ENCODE results near the gene AQP12B.

AQP12B gene

DNA sequence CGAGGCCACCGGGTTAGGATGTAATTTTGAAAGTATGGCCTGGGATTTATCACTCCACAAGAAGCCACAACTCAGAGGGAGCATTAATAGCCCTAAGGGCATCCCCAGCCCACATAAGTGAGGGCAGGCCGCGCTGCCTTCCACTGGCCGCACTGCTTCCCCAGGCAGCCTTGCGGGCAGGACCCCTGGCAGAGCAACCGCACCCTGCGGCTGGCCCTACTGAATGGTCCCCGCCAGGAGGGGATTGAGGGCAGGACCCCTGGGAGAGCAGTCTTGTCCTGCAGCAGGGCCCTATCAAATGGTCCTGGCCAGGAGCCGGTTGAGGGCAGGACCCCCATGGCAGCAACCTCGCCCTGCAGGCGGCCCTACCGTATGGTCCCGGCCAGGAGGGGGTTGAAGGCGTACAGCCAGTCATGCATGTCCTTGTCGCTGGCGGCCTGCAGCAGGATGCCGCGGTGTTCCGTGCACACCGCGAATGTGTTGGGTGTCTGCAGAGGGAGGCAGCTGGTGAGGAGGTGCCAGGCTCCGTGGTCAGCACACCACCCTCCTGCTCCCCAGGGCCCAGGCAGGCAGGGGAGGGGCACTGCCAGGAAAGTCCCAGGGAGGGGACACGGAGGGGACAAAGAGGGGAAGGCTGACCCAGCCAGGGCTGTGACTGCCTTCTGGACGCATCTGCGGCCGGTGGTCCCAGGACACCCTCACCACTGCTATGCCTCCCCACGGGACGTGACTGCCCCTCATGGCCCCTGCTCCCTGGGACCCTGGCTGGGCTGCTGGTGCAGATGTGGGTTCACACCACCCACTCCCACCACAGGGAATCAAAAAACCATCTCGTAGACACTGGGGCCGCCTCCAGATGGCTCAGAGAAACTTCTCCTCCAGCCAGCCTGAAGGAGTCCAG is 35.2 kb upstream of the AQP12B start:
- no peak for ATAC-seq

DNA sequence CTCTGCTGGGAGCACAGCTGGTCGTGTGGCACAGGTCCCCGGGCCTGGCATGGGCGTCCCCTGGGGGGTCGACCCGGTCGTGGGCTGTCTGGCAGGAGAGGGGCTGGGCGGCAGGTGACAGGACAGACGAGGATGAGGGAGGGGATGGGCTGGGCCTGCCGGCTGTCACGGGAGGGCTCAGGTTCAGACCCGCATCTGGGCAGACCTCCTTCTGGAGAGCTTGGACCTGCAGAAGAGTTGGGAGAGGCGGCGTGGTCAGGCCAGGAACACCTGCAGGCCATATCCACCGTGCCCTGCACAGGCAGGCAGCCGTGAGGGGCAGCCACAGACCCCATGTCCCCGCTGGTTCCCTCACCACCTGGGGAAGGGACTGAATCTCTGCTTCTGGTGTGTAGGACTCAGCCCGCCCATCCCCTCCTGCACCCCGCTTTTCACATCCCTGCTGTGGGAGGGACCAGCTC is 34.5 kb upstream of the AQP12B start:
- no peak for ATAC-seq

DNA sequence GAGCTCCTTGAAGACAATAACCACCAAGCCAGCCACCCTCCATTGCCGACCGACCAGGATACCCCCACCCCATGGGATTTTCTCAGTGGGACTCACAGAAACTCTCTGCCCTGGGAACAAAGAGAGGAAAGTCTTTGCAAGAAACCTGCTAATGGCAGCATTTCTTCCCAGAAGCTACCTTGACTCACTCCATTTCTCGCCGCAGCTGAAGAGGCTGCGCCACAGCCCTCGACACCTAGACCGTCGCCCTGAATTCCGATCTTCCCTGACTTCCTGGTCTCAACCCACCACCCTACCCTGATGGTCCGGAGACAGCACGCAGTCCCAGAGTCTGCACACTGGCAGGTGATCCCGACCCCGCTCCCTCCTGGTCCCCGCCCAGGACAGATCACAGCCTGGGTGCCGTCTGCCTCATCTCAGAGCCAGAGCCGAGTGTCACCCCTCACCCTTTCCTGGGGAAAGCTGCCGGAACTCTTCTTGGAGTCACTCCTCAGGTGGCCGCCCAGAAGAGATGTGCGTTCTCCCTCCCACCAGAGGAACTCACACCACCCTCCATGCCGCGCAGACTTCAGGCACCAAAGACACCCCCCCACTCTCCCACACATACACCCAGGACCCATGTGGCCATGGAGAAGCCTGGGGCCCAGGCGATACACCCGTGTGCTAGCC is 33.6 kb upstream of the AQP12B start:
- ATAC-seq, result no peak

DNA sequence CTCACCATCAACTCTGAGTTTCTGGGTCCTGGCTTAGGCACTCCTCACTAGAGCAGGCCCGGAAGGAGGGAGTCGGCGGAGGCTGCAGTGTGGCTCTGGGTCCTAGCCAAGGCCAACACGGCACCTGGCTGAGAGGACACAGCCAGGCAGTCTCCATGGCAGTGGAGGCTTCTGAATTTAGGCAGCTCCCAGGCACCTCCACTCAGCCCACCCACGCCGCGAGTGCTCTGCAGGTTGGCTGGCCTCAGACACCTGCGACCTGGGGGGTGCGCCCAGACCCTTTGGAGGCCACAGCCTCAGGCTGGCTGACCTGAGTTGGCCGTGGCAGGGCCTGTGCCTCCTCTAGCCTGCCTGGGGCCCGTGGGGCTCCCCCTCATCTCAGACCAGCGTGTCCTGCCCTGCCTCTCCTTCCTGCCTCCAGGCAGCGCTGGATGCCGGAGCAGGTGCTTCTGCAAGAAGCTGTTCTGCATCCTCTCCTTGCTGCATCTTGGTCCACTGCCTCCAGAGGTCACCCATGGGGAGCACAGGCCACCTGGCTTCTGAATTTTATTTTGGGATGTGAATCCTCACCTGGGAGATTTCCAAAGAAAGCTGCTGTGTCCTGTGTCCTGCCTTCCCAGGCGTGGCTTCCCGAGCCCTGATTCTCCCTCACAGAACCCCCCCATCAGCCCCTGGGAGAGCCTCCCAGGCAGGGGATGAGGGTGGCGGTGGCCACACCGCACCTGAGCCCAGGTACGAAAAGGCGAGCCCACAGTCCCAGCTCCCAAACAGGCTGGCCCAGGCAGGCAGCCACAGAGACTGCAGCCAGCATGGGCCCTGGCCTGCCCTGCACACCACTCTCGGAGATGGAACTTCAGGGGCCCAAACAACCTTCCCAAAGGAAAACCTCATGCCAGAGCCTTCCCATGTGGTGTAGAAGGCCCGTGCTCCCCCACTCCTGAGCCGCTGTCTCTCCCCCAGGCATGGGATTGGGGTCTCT is 32.4 kb upstream of the AQP12B start:
- ATAC-seq, result no peak

DNA sequence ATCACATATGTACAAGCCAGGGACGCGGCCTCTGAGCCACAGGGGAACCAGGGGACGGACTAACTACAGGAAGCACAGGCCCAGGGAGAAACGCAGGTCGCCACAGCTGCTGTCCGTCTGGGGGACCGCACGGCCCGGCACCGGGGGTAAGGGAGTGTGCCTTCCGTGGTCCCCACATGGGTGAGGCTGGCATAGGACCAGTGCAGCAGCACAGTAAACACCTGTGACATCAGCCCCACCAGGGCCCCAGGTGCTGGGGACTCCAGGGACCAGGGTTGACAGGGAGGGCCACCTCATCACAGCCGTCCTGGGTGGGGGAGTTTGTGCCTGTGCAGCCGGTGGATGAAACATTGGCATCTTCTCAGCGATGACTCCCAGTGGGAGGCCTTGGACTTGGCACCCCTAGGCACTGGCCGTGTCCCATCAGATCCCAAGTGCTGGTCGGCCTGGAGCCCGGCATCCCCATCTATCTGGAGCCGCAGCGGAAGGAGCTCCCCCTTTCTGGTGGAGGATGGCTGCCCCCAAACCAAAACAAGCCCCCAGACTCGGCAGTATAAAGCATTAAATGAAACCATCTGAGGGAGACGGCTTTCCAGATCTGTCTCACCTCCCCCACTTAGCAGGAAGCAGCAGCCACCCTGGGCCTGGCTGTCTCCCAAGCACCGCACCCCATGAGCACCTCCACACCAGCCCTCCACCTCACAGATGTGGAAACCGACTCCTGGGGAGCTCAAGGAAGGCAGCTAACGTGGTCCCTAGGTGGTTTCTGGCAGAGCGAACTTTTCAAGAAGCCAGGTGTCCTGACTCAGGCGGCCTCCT is 31.5 kb upstream of the AQP12B start:
- no peak for ATAC-seq

DNA sequence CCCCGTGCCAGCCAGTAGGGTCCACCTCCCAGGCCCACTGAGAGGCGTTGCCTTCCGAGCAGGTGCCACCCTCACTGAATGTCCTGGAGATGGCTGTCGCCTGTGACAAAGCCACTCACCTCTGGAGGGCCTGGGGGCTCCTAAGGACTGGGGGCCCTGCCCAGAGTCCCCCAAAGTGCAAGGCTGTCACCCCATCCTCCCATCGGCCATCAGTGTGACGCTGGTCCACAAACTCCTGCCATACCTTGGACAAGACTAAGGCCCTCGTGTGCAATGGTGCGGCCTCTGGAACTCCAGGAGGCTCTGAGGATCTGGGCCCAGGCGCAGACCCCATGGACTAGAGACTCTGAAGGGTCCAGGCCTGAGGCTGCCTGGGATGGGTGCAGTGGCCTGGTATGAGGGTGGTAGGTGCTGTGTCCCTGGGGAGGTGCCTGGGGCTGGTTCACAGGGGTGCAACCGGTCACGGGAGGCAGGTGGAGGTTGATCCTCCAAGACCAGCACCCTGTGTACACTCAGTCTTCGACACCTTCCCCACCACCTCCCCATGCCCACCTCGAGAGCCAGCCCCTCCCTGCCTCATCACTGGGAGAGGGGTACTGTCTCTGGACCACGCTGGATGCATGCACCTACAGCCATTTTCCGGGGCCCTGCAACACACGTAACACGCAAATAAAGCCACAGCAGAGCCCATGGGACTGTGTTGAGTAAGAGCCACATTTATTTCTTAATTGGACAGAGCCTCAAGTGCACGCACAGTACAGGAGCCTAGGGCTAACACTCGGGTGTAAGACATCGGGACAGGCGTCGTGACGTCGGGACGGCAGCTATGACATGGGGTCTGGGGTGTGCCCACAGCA is 30.6 kb upstream of the AQP12B start:
- no peak for ATAC-seq

DNA sequence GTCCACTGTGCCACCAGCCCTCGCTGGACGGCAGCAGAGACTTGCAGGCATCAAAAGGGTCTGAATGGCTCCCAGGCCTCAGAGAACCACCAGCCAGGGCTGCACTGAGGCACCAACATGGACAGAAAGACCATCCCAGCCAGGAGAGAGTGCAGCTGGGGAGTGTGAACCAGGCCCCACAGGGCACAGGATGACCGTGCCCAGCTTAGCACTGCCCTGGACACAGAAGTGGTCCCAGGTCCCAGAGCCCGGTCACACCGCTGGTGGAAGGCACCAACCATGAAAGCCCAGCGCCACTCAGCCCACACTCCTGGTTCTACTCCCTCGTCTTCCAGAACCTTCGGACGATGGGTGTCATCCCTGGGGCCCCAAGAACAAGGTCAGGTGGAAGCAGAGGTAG is 29.4 kb upstream of the AQP12B start:
- ATAC-seq, result no peak

DNA sequence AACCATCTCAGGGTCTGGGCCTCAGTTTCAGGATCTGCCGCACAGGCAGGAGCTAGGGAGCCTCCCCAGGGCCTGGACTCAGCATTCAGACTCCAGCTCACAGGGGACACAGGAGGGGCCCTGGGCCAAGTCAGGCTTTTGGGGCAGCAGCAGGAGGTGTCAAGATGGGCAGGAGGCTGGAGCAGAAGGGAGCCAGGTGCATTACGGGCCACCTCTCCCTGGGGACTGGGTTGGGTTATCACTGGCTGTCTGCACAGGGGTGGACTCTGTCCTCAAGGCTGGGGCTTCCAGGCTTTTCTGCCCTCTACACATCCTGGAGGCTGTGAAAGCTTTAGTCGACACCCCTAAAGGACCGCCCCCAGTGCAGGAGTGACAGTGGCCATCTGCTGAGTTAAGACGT is 29.0 kb upstream of the AQP12B start:
- no peak for ATAC-seq

DNA sequence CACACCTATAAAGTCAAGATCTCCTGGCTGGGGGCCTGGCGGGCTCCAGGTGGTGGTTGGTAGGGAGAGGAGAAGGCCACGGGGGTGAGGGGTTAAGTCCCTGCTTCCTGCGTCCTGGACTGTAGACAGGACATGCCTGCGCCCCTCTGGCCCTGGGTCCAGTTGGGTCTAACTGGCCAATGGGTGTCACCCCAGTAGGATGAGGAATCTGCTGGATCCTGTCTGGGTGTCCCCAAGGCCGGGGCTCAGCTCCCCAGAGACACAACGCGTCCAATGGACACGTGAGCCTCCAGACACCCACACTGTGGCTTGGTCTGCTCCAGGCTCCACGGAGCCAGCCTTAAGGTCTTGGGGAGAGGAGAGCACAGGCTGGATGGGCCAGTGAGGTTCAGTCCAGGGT is 28.6 kb upstream of the AQP12B start:
- no peak for ATAC-seq

DNA sequence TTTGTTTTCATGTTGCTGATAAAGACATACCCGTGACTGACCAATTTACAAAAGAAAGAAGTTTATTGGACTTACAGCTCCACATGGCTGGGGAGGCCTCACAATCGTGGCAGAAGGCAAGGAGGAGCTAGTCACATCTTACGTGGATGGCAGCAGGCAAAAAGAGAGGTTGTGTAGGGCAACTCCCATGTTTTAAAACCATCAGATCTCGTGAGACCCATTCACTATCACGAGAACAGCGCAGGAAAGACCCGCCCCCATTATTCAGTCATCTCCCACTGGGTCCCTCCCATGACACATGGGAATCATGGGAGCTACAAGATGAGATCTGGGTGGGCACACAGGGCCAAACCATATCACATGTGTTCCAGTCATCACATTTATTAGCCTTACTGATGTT is 25.8 kb upstream of the AQP12B start:
- ATAC-seq, result no peak

DNA sequence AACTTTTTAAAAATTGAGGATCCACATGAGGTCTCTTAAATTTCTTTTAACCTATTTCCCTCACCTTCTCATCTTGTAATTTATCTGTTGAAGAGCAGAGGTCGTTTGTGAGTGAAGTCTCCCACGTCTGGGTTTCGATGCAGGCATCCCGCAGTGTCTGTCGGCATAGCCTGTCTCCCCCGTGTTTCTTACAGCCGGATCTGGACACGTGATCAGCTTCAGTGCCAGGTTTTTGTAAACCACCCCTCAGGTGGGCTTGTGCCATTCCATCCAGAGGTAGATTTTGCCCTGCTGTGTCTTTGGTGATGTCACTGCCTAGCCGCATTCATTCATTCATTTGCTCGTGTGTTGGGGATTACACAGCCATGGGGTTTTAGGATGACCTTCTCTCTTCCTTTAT is 25.1 kb upstream of the AQP12B start:
- ATAC-seq, result no peak

DNA sequence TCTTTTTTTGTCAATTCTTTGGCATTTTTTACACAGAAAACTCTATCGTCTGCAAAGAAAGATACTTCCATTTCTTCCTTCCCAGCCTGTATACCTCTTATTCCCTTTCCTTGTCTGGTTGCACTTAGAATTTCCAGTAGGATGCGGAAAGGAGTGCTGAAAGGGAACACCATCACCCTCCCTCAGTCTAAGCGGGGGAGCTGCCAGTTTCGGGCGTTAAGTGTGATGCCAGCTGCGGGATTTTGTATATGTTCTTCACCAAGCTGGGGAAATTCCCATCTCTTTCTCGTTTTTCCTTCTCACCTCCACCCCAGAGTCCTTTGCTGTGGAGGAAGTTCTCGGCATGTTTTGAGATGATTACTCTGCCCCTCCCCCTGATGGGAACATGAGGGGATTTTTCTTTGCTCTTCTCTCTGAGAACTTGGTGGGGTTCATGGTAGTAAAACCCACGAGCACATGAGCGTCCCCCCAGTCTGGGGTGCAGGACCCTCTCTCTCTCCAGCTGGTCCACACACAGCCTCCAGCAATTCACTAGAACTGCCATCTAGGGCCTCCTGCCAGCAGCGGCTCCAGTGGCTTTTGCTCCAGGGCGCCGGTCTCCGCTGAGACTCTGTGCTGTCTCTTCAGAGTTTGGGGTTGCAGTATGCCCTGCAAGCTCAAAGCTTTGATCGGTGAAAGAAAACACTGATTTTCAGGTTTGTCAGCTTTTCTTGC is 24.5 kb upstream of the AQP12B start:
- no peak for ATAC-seq

DNA sequence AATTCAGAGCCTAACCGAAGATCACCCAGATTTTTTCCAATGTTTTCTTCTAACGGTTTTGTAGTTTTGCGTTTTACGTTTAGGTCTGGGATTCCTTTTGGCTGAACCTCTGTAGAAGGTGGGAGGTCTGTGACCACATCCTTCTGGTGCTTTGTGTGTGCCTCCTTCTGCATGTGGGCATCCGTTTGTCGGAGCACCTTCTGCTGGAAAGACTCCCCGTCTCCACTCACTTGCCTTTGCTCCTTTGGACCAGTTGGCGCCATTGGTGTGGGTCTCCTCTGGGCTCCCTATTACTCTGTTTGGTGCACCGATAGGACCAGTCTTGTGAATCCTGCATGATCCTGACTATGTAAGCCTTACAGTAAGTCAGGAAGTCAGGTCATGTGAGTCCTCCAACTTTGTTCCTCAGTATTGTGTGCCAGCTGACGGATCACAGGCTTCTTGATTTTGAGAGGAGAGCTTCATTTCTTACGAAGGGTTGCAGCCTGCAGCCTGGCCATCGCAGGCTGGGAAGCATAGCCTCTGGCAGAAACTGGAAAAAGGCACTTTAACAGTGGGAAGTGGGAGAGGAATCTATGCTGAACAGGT is 22.6 kb upstream of the AQP12B start:
- ATAC-seq, result no peak

DNA sequence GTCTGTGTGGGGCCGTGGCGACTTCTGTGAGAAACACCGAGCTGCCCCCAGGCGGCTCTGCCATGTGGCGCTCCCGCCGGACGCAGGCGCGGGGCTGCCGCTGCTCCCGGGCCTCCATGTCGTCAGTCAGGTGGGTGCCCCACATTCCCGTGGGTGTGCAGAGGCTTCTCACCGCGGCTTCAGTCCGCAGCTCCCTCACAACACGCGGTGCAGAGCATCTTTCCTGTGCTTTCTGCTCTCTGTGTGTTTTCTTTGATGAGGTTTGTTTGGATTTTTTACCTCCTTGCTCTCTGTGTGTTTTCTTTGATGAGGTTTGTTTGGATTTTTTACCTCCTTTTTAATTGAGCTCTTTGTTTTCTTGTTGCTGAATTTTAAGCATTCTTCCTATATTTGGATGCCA is 22.0 kb upstream of the AQP12B start:
- ATAC-seq, result no peak

DNA sequence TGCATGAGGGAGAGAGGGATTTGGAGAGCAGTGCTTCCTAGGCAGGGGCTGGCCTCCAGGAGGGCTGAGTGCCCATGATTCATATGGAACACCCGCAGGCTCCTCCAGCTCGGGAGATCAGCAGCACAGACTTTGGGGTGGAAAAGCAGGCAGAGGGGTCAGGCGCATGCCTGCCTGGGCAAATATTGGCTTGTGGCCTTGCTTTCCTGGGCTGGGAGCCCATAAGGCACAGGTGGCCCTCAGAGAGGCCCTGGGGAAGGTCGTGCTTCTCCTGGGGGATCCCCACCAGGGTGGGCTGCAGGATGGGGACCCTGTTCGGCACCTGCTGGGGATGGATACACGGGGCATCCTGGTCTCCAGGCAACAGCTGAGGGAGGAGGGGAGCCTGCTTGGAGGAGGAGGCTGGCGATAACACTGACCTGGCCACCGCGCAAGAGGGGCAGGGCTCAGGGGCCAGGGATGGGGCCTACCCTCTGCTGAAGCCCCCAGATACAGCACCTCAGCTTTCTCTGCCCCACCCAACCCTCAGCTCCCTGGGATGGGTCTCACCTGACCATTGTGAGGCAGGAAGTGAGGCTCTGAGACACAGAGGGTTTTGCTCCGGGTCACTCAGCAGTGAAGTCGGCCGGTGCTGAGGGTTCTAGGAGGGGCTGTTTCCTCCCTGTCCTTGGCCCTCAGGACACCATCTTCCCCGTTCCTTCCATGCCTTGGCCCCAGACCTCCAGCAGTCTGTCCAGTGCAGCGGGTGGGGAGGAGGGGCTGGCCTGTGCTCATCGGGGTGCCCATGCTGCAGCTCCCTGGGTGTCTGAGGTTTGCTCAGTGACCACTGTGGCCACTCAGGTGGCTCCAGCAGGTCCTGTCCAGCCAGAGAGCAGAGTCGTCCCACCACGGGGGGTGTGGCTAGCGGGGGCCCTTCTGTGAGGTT is 21.0 kb upstream of the AQP12B start:
- ATAC-seq, result no peak

DNA sequence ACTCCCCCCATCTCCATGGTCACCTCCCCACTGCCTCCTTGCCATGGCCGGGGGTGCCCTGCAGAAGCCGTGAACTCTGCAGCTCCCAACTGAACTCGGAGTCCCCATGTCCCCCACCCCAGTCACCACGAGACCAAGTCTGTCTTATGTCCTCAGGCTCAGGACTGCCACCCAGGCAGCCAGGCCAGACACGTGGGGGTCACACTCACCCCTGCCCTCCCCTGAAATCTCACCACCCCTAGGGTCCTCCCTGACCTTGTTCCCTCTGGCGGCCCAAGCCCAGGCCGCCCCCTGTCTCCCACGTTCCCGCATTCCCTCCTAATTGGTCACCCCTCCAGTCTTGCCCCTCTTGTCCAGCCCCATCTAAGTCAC is 19.9 kb upstream of the AQP12B start:
- ATAC-seq, result no peak

DNA sequence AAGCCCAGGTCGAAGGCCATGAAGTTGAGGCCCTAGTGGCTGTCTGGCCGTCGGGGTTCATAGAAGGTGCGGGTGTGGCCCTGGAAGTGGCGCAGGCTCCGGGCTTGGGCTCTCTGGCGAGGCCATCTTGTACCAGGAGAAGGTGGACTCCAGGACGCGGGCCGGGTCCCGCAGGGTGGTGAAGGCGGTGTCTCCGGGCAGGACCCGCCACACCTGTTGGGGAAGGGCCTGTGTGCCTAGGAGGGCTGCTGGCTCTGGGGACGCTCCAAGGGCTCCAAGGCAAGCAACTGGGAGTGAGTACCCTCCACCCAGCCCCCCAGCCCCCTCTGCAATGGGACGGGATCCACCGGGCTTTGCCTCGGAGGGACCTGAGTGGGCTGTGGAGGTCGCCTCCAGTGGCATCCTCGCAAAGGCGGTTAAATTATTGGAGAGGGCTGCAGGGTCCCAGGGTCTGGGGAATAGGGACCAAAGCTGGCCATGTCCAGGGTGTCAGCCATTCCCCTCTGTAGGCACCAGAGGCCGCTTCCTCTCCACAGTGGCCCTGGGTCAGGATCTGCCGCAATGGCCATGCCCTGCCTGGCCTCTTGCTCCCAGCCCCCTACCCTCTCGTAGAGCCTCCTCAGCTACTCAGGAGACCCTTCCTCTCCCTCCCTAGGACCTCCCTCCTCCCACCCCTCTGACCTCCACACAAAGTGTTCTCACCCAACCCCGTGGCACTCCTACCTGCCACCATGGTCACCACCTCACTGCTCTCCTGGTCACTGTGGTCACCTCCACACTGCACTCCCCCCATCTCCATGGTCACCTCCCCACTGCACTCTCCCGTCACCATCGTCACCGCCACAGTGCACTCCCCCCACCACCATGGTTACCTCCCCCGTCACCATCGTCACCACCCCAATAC is 19.3 kb upstream of the AQP12B start:
- ATAC-seq, result no peak
